ENCODE results near the gene SEC31A. TPM values are rescaled to one million over a fixed set of nuclear protein-coding genes. Genes with fewer than 3 reads are reported as not detected.
A peak's percentile ranks its signal among the peaks of the same experiment; 100 is the strongest.
"Not testable (repeated sequence)": the region's sequence is repeated elsewhere in the genome, so short reads cannot be mapped to it uniquely, and the experiment has no call there.

SEC31A gene
- polyA plus RNA-seq, 1 donor from 2014 or later = 102 TPM

- peaks cover 13% of the 10 kb centered on the region for H3K36me3 Mint-ChIP-seq
- no peak overlapping the region for H3K27ac Mint-ChIP-seq
Observed at GRCh38 chr4:82866706-82867385, 24.1 kb downstream of the SEC31A start.

GRCh38 chr4:82866033-82866432 is 24.9 kb downstream of the SEC31A start:
- Mint-ChIP-seq H3K27ac (peak overlapping the region in 1 of 3 donors; percentile 53), H3K4me3 (peak overlapping the region in 1 of 4 donors; percentile 78), H3K36me3 (peaks cover 11% of the 10 kb centered on the region)
- H3K27me3 Mint-ChIP-seq, H3K4me1 Mint-ChIP-seq, H3K9me3 Mint-ChIP-seq: not testable (repeated sequence)

More at GRCh38 chr4:82866706-82867385, 24.1 kb downstream of the SEC31A start:
- Mint-ChIP-seq H3K4me1 (peaks cover 0 to 4% (median 2%) of the 10 kb centered on the region in 3 donors), H3K27me3 (no peaks in the 10 kb centered on the region), H3K9me3 (no peaks in the 10 kb centered on the region), H3K4me3 (no peak overlapping the region)

- Mint-ChIP-seq H3K4me3 (peak overlapping the region in 1 of 4 donors; percentile 78), H3K36me3 (peaks cover 11% of the 10 kb centered on the region), H3K4me1 (peaks cover 0 to 6% (median 5%) of the 10 kb centered on the region in 3 donors)
Observed at GRCh38 chr4:82865592-82865991, 25.4 kb downstream of the SEC31A start.

DNA sequence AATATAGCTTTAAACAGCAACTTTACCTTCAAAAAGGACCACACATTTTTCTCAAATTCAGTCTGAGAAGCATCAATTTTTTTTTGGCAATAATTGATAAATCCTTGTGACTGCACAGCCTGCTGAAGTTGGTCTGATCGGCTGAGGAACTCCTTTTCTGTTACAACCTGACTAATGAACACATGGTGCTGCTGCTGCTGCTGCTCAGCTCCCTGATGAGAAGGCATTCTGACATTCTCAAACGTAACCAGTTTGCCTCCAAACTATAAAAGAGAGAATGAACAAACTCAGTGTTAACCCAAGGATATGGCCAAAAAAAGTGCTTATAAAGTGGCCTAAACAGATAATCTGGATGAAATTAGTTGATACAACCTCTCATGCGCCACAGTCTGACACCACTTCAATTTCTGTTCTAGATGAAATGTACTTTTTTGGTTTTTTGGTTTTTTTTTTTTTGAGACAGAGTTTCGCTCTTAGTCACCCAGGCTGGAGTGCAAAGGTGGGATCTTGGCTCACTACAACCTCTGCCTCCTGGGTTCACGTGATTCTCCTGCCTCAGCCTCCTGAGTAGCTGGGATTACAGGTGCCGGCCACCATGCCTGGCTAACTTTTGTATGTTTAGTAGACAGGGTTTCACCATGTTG is 26.5 kb downstream of the SEC31A start:
- Mint-ChIP-seq H3K36me3 (peaks cover 8% of the 10 kb centered on the region), H3K4me3 (peak overlapping the region in 1 of 4 donors; percentile 84), H3K27me3 (no peaks in the 10 kb centered on the region), H3K4me1 (peaks cover 0 to 6% (median 5%) of the 10 kb centered on the region in 3 donors), H3K27ac (no peak overlapping the region), H3K9me3 (no peaks in the 10 kb centered on the region)

More at GRCh38 chr4:82865592-82865991, 25.4 kb downstream of the SEC31A start:
- Mint-ChIP-seq H3K27ac (peak overlapping the region in 1 of 3 donors; percentile 28), H3K9me3 (no peaks in the 10 kb centered on the region), H3K27me3 (no peaks in the 10 kb centered on the region)

- no peaks in the 10 kb centered on the region for H3K27me3 Mint-ChIP-seq
- H3K4me3 Mint-ChIP-seq = no peak overlapping the region
- peaks cover 0 to 6% (median 5%) of the 10 kb centered on the region in 3 donors for H3K4me1 Mint-ChIP-seq
- peaks cover 9% of the 10 kb centered on the region for H3K36me3 Mint-ChIP-seq
- H3K27ac Mint-ChIP-seq = no peak overlapping the region
- H3K9me3 Mint-ChIP-seq = no peaks in the 10 kb centered on the region
Observed at GRCh38 chr4:82861529-82861928, 29.4 kb downstream of the SEC31A start.

- not testable (repeated sequence) for H3K9me3 Mint-ChIP-seq, H3K4me3 Mint-ChIP-seq, H3K27me3 Mint-ChIP-seq, H3K4me1 Mint-ChIP-seq, H3K27ac Mint-ChIP-seq
- peaks cover 12% of the 10 kb centered on the region for H3K36me3 Mint-ChIP-seq
Observed at GRCh38 chr4:82860487-82860886, 30.5 kb downstream of the SEC31A start.

- peaks cover 0 to 1% (median 0%) of the 10 kb centered on the region in 3 donors for H3K4me1 Mint-ChIP-seq
- H3K27me3 Mint-ChIP-seq = no peaks in the 10 kb centered on the region
- H3K4me3 Mint-ChIP-seq = no peak overlapping the region
- H3K36me3 Mint-ChIP-seq = peaks cover 17% of the 10 kb centered on the region
- H3K27ac Mint-ChIP-seq = peak overlapping the region in 1 of 3 donors; percentile 7
- H3K9me3 Mint-ChIP-seq = no peaks in the 10 kb centered on the region
Observed at GRCh38 chr4:82852751-82853285, 38.1 kb downstream of the SEC31A start.

GRCh38 chr4:82851885-82852750 is 38.8 kb downstream of the SEC31A start:
- Mint-ChIP-seq H3K4me3 (no peak overlapping the region), H3K9me3 (no peaks in the 10 kb centered on the region), H3K27ac (no peak overlapping the region), H3K27me3 (no peaks in the 10 kb centered on the region), H3K4me1 (peaks cover 0 to 1% (median 0%) of the 10 kb centered on the region in 3 donors), H3K36me3 (peaks cover 17% of the 10 kb centered on the region)

GRCh38 chr4:82851318-82851717 is 39.6 kb downstream of the SEC31A start:
- H3K27ac Mint-ChIP-seq = no peak overlapping the region

DNA sequence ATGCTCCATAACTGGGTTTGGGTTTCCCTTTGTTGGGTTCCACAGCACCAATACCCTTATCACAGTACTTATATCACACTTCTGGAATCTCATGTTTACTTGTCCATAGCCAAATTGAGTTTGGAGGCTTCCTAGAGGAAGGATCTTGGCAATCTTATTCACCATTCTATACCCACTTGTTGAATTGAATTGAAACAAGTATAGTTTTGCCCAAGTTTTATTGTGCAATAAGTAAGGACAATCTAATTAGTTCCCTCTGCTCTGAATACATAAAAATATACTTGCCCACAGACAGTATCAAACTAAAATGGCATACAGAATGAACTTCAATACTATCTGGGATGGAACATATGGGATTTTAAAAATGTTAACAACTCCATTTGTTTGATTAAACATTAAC is 40.3 kb downstream of the SEC31A start:
- Mint-ChIP-seq H3K27me3 (no peaks in the 10 kb centered on the region), H3K27ac (no peak overlapping the region), H3K36me3 (peaks cover 16% of the 10 kb centered on the region), H3K4me3 (no peak overlapping the region), H3K4me1 (peaks cover 0 to 2% (median 0%) of the 10 kb centered on the region in 3 donors), H3K9me3 (no peaks in the 10 kb centered on the region)

More at GRCh38 chr4:82851318-82851717, 39.6 kb downstream of the SEC31A start:
- no peaks in the 10 kb centered on the region for H3K27me3 Mint-ChIP-seq
- no peaks in the 10 kb centered on the region for H3K9me3 Mint-ChIP-seq
- peaks cover 17% of the 10 kb centered on the region for H3K36me3 Mint-ChIP-seq
- H3K4me1 Mint-ChIP-seq = peaks cover 0 to 1% (median 0%) of the 10 kb centered on the region in 3 donors
- H3K4me3 Mint-ChIP-seq = no peak overlapping the region

DNA sequence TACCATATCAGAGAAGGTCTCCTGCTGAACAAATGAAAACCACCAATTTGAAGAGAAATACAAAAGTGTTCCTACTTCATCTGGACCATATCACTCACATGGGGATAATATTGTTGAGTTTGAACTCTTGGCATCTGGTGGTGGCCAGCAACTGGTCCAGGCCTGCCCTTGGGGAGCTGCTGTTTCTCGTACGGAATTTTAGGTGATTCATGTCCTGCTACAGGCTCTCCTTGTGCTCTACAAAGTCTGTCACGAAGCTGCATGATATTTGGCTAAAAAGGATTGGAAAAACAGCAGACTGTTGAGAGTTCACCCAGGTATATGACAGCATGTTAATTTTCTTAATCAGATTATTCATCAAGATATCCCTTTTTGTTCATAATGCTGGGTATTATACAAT is 42.2 kb downstream of the SEC31A start:
- Mint-ChIP-seq H3K27me3 (no peaks in the 10 kb centered on the region), H3K4me3 (no peak overlapping the region), H3K27ac (no peak overlapping the region), H3K4me1 (peaks cover 0 to 2% (median 0%) of the 10 kb centered on the region in 3 donors), H3K36me3 (peaks cover 12% of the 10 kb centered on the region), H3K9me3 (no peaks in the 10 kb centered on the region)

DNA sequence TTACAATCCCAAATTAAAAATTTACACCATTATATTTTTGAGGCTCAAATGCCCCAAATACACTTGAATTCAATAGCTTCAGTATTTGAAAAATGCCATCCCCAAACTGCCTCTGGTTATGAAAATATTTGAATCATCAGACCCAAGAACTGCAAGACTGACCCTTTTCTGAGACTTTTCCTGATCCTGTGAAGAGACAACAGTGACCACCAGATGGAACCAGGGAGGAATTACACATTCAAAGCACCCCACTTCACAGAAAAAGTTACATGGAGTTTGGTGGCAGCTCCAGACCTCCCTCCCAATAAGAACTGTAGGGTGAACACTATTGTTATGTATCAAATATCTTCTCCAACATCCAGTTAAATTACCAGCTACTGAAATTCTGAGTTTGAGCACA is 48.4 kb downstream of the SEC31A start:
- Mint-ChIP-seq H3K27ac (no peak overlapping the region), H3K4me1 (peaks cover 0 to 1% (median 0%) of the 10 kb centered on the region in 3 donors), H3K36me3 (peaks cover 4% of the 10 kb centered on the region), H3K9me3 (no peaks in the 10 kb centered on the region), H3K27me3 (no peaks in the 10 kb centered on the region), H3K4me3 (no peak overlapping the region)

- Mint-ChIP-seq H3K4me3 (no peak overlapping the region), H3K36me3 (peaks cover 9% of the 10 kb centered on the region), H3K4me1 (no peaks in the 10 kb centered on the region), H3K27ac (no peak overlapping the region), H3K27me3 (no peaks in the 10 kb centered on the region), H3K9me3 (no peaks in the 10 kb centered on the region)
Observed at GRCh38 chr4:82839624-82840023, 51.3 kb downstream of the SEC31A start.

GRCh38 chr4:82833696-82834313 is 57.1 kb downstream of the SEC31A start:
- H3K36me3 Mint-ChIP-seq = peaks cover 20% of the 10 kb centered on the region
- H3K9me3 Mint-ChIP-seq = no peaks in the 10 kb centered on the region
- no peak overlapping the region for H3K27ac Mint-ChIP-seq
- no peak overlapping the region for H3K4me3 Mint-ChIP-seq
- H3K27me3 Mint-ChIP-seq = no peaks in the 10 kb centered on the region
- H3K4me1 Mint-ChIP-seq = peaks cover 0 to 1% (median 0%) of the 10 kb centered on the region in 3 donors

Measured in IgD-negative memory B cell (primary cell).